Globus pallidus (tissue), 1 donor: ENCODE data around the gene ASB2.
A peak's percentile ranks its signal among the peaks of the same experiment; 100 is the strongest.

Experiments used
- DNase-seq: peaks from one replicate; pipeline ENCODE4 v3.0.0-alpha.2; 2015; ENCODE audit warnings: low spot score

Gene ASB2

GRCh38 chr14:93926873-93927799 is 49.2 kb downstream of the ASB2 start, which contains the start of gene FAM181A:
TSS of gene FAM181A (plus strand) at chr14:93927344. CDS start at chr14:93928286, 942 bp downstream.
- peak; percentile 32 for DNase-seq

GRCh38 chr14:93926245-93926872 is 50.0 kb downstream of the ASB2 start:
- peak; percentile 54 for DNase-seq

GRCh38 chr14:93925374-93925895 is 50.9 kb downstream of the ASB2 start:
- no peak for DNase-seq

GRCh38 chr14:93924592-93925355 is 51.6 kb downstream of the ASB2 start:
- DNase-seq: no peak

- DNase-seq: no peak
Measured at GRCh38 chr14:93923626-93924025, 52.7 kb downstream of the ASB2 start.

- no peak for DNase-seq
Measured at GRCh38 chr14:93921001-93921806, 55.2 kb downstream of the ASB2 start.

- no peak for DNase-seq
Measured at GRCh38 chr14:93917141-93917540, 59.2 kb downstream of the ASB2 start.

GRCh38 chr14:93916498-93916897 is 59.9 kb downstream of the ASB2 start:
- no peak for DNase-seq

GRCh38 chr14:93915800-93916199 is 60.6 kb downstream of the ASB2 start:
- no peak for DNase-seq

- no peak for DNase-seq
Measured at GRCh38 chr14:93915070-93915705, 61.2 kb downstream of the ASB2 start.

- DNase-seq: no peak
Measured at GRCh38 chr14:93914278-93914677, 62.1 kb downstream of the ASB2 start.

GRCh38 chr14:93912782-93913181 is 63.6 kb downstream of the ASB2 start:
- no peak for DNase-seq

- DNase-seq: no peak
Measured at GRCh38 chr14:93911975-93912615, 64.3 kb downstream of the ASB2 start.

GRCh38 chr14:93909429-93910128 is 66.8 kb downstream of the ASB2 start:
- peak; percentile 8 for DNase-seq

- no peak for DNase-seq
Measured at GRCh38 chr14:93906341-93907329, 69.7 kb downstream of the ASB2 start.

GRCh38 chr14:93905623-93906022 is 70.7 kb downstream of the ASB2 start:
- no peak for DNase-seq

GRCh38 chr14:93903342-93904184 is 72.8 kb downstream of the ASB2 start:
- no peak for DNase-seq
